Neural progenitor cell (in vitro differentiated cells): ENCODE data around the gene BMPER.
"Not testable (repeated sequence)": the region's sequence is repeated elsewhere in the genome, so short reads cannot be mapped to it uniquely, and the experiment has no call there.

Experiments
- EZH2 ChIP-seq: fragments of 200-600 bp; sonication (generic); IDR thresholded peaks from 2 replicates; pipeline ENCODE4 v1.6.1; 2017; ENCODE audit warnings: antibody characterized with exemption, mild to moderate bottlenecking, moderate library complexity
- TF ChIP-seq, protein P1 (sequence below): fragments of 200-600 bp; sonication (generic); IDR thresholded peaks from 2 replicates; pipeline ENCODE4 v1.5.1; 2017; ENCODE audit warnings: antibody characterized with exemption, mild to moderate bottlenecking

DNA sequence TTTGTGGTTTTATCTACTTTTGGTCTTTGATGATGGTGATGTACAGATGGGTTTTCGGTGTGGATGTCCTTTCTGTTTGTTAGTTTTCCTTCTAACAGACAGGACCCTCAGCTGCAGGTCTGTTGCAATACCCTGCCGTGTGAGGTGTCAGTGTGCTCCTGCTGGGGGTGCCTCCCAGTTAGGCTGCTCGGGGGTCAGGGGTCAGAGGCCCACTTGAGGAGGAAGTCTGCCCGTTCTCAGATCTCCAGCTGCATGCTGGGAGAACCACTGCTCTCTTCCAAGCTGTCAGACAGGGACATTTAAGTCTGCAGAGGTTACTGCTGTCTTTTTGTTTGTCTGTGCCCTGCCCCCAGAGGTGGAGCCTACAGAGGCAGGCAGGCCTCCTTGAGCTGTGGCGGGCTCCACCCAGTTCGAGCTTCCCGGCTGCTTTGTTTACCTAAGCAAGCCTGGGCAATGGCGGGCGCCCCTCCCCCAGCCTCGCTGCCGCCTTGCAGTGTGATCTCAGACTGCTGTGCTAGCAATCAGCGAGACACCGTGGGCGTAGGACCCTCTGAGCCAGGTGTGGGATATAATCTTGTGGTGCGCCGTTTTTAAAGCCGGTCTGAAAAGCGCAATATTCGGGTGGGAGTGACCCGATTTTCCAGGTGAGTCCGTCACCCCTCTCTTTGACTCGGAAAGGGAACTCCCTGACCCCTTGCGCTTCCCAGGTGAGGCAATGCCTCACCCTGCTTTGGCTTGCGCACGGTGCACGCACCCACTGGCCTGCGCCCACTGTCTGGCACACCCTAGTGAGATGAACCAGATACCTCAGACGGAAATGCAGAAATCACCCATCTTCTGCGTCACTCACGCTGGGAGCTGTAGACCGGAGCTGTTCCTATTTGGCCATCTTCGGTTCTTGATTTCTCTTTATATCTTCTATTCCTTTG, 269.6 kb downstream of the BMPER start:
- TF ChIP-seq, protein P1, sequence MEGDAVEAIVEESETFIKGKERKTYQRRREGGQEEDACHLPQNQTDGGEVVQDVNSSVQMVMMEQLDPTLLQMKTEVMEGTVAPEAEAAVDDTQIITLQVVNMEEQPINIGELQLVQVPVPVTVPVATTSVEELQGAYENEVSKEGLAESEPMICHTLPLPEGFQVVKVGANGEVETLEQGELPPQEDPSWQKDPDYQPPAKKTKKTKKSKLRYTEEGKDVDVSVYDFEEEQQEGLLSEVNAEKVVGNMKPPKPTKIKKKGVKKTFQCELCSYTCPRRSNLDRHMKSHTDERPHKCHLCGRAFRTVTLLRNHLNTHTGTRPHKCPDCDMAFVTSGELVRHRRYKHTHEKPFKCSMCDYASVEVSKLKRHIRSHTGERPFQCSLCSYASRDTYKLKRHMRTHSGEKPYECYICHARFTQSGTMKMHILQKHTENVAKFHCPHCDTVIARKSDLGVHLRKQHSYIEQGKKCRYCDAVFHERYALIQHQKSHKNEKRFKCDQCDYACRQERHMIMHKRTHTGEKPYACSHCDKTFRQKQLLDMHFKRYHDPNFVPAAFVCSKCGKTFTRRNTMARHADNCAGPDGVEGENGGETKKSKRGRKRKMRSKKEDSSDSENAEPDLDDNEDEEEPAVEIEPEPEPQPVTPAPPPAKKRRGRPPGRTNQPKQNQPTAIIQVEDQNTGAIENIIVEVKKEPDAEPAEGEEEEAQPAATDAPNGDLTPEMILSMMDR, result not testable (repeated sequence)
- not testable (repeated sequence) for TF ChIP-seq EZH2
